HEK293 (cell line): ENCODE results near the gene H3-3A.

Experiments used
- CTCF ChIA-PET: fragments of 350-600 bp; formaldehyde crosslinking; extraction: SDS; loops from one replicate; lab custom pipeline; 2021; ENCODE audit warnings: antibody characterized with exemption; lab: Yijun Ruan, JAX
- POLR2A ChIA-PET: fragments of 300-600 bp; formaldehyde crosslinking; extraction: SDS; loops from one replicate; lab custom pipeline; 2020; ENCODE audit warnings: antibody characterized with exemption, inconsistent platforms; lab: Yijun Ruan, JAX
- H3K27ac ChIP-seq: fragments of 200-500 bp; sonication (Bioruptor generic); 2 replicates; pipeline ENCODE4 v1.5.1; 2014; ENCODE audit warnings: low read depth, low read length, control low read depth, inconsistent platforms; ENCODE audit errors: extremely low read depth
- H3K36me3 ChIP-seq, 2 experiments: fragments of 200-500 bp in 1 of 2; sonication (Bioruptor generic) in 1 of 2; 1 replicate in 1 of 2; 2 replicates in 1 of 2; pipeline ENCODE4 v1.5.1; 2014 to 2017; ENCODE audit warnings: inconsistent platforms in 2 of 2, low read length in 2 of 2; ENCODE audit not compliant: control insufficient read depth in 2 of 2, insufficient read depth in 1 of 2
- H3K4me1 ChIP-seq: fragments of 200-500 bp; sonication (Bioruptor generic); 2 replicates; pipeline ENCODE4 v1.5.1; 2014; ENCODE audit warnings: mild to moderate bottlenecking, low read length, inconsistent platforms; ENCODE audit not compliant: control insufficient read depth, insufficient read depth
- H3K4me3 ChIP-seq: 2 replicates; pipeline ENCODE4 v1.5.1; 2011; ENCODE audit warnings: low read depth, mild to moderate bottlenecking, control low read depth, low read length, moderate library complexity
- H3K9me3 ChIP-seq: fragments of 200-500 bp; sonication (Bioruptor generic); 2 replicates; pipeline ENCODE4 v1.5.1; 2014; ENCODE audit warnings: low read depth, low read length, inconsistent platforms; ENCODE audit not compliant: control insufficient read depth, insufficient read depth
- BCL11A ChIP-seq: fragments of 450-650 bp; formaldehyde crosslinking; IDR thresholded peaks from 2 replicates; pipeline ENCODE4 v1.5.1; 2016; ENCODE audit warnings: low read depth, missing biosample characterization, missing genetic modification characterization
- GLIS2 ChIP-seq: fragments of 450-650 bp; formaldehyde crosslinking; IDR thresholded peaks from 2 replicates; pipeline ENCODE4 v1.5.1; 2016; ENCODE audit warnings: missing biosample characterization, missing genetic modification characterization
- OSR2 ChIP-seq: fragments of 450-650 bp; formaldehyde crosslinking; IDR thresholded peaks from 2 replicates; pipeline ENCODE4 v1.5.1; 2016; ENCODE audit warnings: missing biosample characterization, missing genetic modification characterization
- PATZ1 ChIP-seq: fragments of 450-650 bp; formaldehyde crosslinking; IDR thresholded peaks from 2 replicates; pipeline ENCODE4 v1.5.1; 2016; ENCODE audit warnings: missing biosample characterization, missing genetic modification characterization
- REPIN1 ChIP-seq: fragments of 450-650 bp; formaldehyde crosslinking; IDR thresholded peaks from 2 replicates; pipeline ENCODE4 v1.5.1; 2017; ENCODE audit warnings: missing biosample characterization, missing genetic modification characterization, low read depth
- ZBTB20 ChIP-seq: fragments of 450-650 bp; formaldehyde crosslinking; IDR thresholded peaks from 2 replicates; pipeline ENCODE4 v1.5.1; 2016; ENCODE audit warnings: missing biosample characterization, missing genetic modification characterization
- ZBTB44 ChIP-seq: fragments of 450-650 bp; IDR thresholded peaks from 2 replicates; pipeline ENCODE4 v1.5.1; 2018; ENCODE audit warnings: missing biosample characterization, mild to moderate bottlenecking, missing genetic modification characterization
- ZBTB7A ChIP-seq: fragments of 450-650 bp; formaldehyde crosslinking; IDR thresholded peaks from 2 replicates; pipeline ENCODE4 v1.5.1; 2016; ENCODE audit warnings: low read depth, missing biosample characterization, missing genetic modification characterization
- ZFP37 ChIP-seq: fragments of 450-650 bp; formaldehyde crosslinking; IDR thresholded peaks from 2 replicates; pipeline ENCODE4 v1.5.1; 2016; ENCODE audit warnings: missing biosample characterization, missing genetic modification characterization
- ZNF2 ChIP-seq: fragments of 450-650 bp; formaldehyde crosslinking; IDR thresholded peaks from 2 replicates; pipeline ENCODE4 v1.5.1; 2016; ENCODE audit warnings: missing biosample characterization, missing genetic modification characterization
- ZNF292 ChIP-seq: fragments of 450-650 bp; formaldehyde crosslinking; IDR thresholded peaks from 2 replicates; pipeline ENCODE4 v1.5.1; 2016; ENCODE audit warnings: low read depth, missing biosample characterization, missing genetic modification characterization, borderline replicate concordance
- ZNF449 ChIP-seq: fragments of 450-650 bp; formaldehyde crosslinking; IDR thresholded peaks from 2 replicates; pipeline ENCODE4 v1.5.1; 2017; ENCODE audit warnings: missing biosample characterization, mild to moderate bottlenecking, missing genetic modification characterization, moderate library complexity
- ZNF521 ChIP-seq: fragments of 450-650 bp; formaldehyde crosslinking; IDR thresholded peaks from 2 replicates; pipeline ENCODE4 v1.5.1; 2017; ENCODE audit warnings: missing biosample characterization, mild to moderate bottlenecking, missing genetic modification characterization
- ZNF600 ChIP-seq: fragments of 450-650 bp; formaldehyde crosslinking; IDR thresholded peaks from 2 replicates; pipeline ENCODE4 v1.5.1; 2016; ENCODE audit warnings: missing biosample characterization, missing genetic modification characterization
- ZNF629 ChIP-seq: fragments of 450-650 bp; formaldehyde crosslinking; IDR thresholded peaks from 2 replicates; pipeline ENCODE4 v1.5.1; 2017; ENCODE audit warnings: missing biosample characterization, missing genetic modification characterization
- ZSCAN5A ChIP-seq: fragments of 450-650 bp; formaldehyde crosslinking; IDR thresholded peaks from 2 replicates; pipeline ENCODE4 v1.5.1; 2016; ENCODE audit warnings: missing biosample characterization, missing genetic modification characterization
- ZXDB ChIP-seq: fragments of 450-650 bp; formaldehyde crosslinking; IDR thresholded peaks from 2 replicates; pipeline ENCODE4 v1.5.1; 2016; ENCODE audit warnings: missing biosample characterization, missing genetic modification characterization
- TF ChIP-seq, protein P1 (sequence below): fragments of 450-650 bp; formaldehyde crosslinking; conservative IDR thresholded peaks from 2 replicates; pipeline ENCODE4 v1.5.1; 2016; ENCODE audit warnings: low read depth, missing biosample characterization, missing genetic modification characterization
- TF ChIP-seq, protein P2 (sequence below): fragments of 450-650 bp; formaldehyde crosslinking; IDR thresholded peaks from 2 replicates; pipeline ENCODE4 v1.5.1; 2016; ENCODE audit warnings: missing biosample characterization, missing genetic modification characterization
- TF ChIP-seq, protein P3 (sequence below): fragments of 450-650 bp; formaldehyde crosslinking; IDR thresholded peaks from 2 replicates; pipeline ENCODE4 v1.5.1; 2016; ENCODE audit warnings: missing biosample characterization, missing genetic modification characterization

Gene H3-3A

GRCh38 chr1:226063224-226063976, 884 bp downstream of the H3-3A start:
- CTCF ChIA-PET, result interaction anchor here (0.6 to 2.9 kb wide), 12 partner anchors 9 to 987 kb away, joined by 3 to 10 read pairs (median 5); no protein-coding TSS in a partner anchor
- Histone ChIP-seq H3K9me3 (no peaks in the 10 kb centered on the region), H3K27ac (peak overlapping the region; percentile 98), H3K36me3 (peaks cover 36 to 43% of the 10 kb centered on the region in 2 experiments), H3K4me1 (peaks cover 14% of the 10 kb centered on the region; the same call in 1 of the 2 replicates), H3K4me3 (peak overlapping the region; percentile 95)
- POLR2A ChIA-PET, result interaction anchor here (0.6 to 4.4 kb wide), 33 partner anchors 10 to 638 kb away, joined by 3 to 160 read pairs (median 7); partner anchors contain the start of genes LIN9, PARP1, PYCR2 and SDE2
- TF ChIP-seq ZNF521 (tag by site-specific recombination), result no peak
- peak; percentile 60 for TF ChIP-seq PATZ1 (tag by site-specific recombination)
- TF ChIP-seq BCL11A (tag by site-specific recombination), result 0 out of 2 replicates have a peak, but pooled peaks have one; percentile 10
- TF ChIP-seq ZSCAN5A (tag by site-specific recombination), result 0 out of 2 replicates have a peak, but pooled peaks have one; percentile 65
- TF ChIP-seq REPIN1, result 0 out of 2 replicates have a peak, but pooled peaks have one; percentile 13
- TF ChIP-seq ZNF2 (tag by site-specific recombination), result peak; percentile 59; the same call in 1 of the 2 replicates
- TF ChIP-seq ZNF449 (tag by site-specific recombination), result 0 out of 2 replicates have a peak, but pooled peaks have one; percentile 12
- 0 out of 2 replicates have a peak, but pooled peaks have one; percentile 10 for TF ChIP-seq ZBTB7A (tag by site-specific recombination)
- TF ChIP-seq, protein P1, sequence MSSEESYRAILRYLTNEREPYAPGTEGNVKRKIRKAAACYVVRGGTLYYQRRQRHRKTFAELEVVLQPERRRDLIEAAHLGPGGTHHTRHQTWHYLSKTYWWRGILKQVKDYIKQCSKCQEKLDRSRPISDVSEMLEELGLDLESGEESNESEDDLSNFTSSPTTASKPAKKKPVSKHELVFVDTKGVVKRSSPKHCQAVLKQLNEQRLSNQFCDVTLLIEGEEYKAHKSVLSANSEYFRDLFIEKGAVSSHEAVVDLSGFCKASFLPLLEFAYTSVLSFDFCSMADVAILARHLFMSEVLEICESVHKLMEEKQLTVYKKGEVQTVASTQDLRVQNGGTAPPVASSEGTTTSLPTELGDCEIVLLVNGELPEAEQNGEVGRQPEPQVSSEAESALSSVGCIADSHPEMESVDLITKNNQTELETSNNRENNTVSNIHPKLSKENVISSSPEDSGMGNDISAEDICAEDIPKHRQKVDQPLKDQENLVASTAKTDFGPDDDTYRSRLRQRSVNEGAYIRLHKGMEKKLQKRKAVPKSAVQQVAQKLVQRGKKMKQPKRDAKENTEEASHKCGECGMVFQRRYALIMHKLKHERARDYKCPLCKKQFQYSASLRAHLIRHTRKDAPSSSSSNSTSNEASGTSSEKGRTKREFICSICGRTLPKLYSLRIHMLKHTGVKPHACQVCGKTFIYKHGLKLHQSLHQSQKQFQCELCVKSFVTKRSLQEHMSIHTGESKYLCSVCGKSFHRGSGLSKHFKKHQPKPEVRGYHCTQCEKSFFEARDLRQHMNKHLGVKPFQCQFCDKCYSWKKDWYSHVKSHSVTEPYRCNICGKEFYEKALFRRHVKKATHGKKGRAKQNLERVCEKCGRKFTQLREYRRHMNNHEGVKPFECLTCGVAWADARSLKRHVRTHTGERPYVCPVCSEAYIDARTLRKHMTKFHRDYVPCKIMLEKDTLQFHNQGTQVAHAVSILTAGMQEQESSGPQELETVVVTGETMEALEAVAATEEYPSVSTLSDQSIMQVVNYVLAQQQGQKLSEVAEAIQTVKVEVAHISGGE (tag by site-specific recombination), result peak; percentile 35
- peak; percentile 87 for TF ChIP-seq ZBTB44 (tag by site-specific recombination)
- no peak; the same call in 1 of the 2 replicates for TF ChIP-seq ZNF629 (tag by site-specific recombination)
- TF ChIP-seq ZNF292, result no peak
- no peak for TF ChIP-seq OSR2 (tag by site-specific recombination)
- TF ChIP-seq ZNF600 (tag by site-specific recombination), result peak; percentile 91
- TF ChIP-seq, protein P2, sequence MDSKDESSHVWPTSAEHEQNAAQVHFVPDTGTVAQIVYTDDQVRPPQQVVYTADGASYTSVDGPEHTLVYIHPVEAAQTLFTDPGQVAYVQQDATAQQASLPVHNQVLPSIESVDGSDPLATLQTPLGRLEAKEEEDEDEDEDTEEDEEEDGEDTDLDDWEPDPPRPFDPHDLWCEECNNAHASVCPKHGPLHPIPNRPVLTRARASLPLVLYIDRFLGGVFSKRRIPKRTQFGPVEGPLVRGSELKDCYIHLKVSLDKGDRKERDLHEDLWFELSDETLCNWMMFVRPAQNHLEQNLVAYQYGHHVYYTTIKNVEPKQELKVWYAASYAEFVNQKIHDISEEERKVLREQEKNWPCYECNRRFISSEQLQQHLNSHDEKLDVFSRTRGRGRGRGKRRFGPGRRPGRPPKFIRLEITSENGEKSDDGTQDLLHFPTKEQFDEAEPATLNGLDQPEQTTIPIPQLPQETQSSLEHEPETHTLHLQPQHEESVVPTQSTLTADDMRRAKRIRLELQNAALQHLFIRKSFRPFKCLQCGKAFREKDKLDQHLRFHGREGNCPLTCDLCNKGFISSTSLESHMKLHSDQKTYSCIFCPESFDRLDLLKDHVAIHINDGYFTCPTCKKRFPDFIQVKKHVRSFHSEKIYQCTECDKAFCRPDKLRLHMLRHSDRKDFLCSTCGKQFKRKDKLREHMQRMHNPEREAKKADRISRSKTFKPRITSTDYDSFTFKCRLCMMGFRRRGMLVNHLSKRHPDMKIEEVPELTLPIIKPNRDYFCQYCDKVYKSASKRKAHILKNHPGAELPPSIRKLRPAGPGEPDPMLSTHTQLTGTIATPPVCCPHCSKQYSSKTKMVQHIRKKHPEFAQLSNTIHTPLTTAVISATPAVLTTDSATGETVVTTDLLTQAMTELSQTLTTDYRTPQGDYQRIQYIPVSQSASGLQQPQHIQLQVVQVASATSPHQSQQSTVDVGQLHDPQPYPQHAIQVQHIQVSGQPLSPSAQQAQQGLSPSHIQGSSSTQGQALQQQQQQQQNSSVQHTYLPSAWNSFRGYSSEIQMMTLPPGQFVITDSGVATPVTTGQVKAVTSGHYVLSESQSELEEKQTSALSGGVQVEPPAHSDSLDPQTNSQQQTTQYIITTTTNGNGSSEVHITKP, result peak; percentile 84
- TF ChIP-seq GLIS2 (tag by site-specific recombination), result peak; percentile 46
- TF ChIP-seq, protein P3, sequence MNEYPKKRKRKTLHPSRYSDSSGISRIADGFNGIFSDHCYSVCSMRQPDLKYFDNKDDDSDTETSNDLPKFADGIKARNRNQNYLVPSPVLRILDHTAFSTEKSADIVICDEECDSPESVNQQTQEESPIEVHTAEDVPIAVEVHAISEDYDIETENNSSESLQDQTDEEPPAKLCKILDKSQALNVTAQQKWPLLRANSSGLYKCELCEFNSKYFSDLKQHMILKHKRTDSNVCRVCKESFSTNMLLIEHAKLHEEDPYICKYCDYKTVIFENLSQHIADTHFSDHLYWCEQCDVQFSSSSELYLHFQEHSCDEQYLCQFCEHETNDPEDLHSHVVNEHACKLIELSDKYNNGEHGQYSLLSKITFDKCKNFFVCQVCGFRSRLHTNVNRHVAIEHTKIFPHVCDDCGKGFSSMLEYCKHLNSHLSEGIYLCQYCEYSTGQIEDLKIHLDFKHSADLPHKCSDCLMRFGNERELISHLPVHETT (tag by site-specific recombination), result 0 out of 2 replicates have a peak, but pooled peaks have one; percentile 13
- TF ChIP-seq ZBTB20 (tag by site-specific recombination), result peak; percentile 11
- peak; percentile 26; the same call in 1 of the 2 replicates for TF ChIP-seq ZXDB (tag by site-specific recombination)
- no peak for TF ChIP-seq ZFP37 (tag by site-specific recombination)
